Prostate gland (tissue), 2 donors: ENCODE measurements around the gene BTG1. TPM values are rescaled to one million over a fixed set of nuclear protein-coding genes. Genes with fewer than 3 reads are reported as not detected.

Experiments
- DNase-seq: peaks from one replicate; pipeline ENCODE4 v3.0.0-alpha.2; 2019; ENCODE audit warnings: low spot score
- H3K27ac ChIP-seq, 2 donors: fragments of 200-600 bp; sonication (generic); 2 replicates each; pipeline ENCODE4 v1.5.1; 2017 to 2019
- H3K27me3 ChIP-seq: fragments of 200-600 bp; sonication (generic); replicated peaks from 2 replicates; pipeline ENCODE4 v1.5.1; 2019; ENCODE audit not compliant: insufficient read depth
- H3K36me3 ChIP-seq, 2 donors: fragments of 200-600 bp; sonication (generic); 1 replicate in 1 of 2; 2 replicates in 1 of 2; pipeline versions ENCODE4 v1.5.1 to v1.8.1; 2017 to 2019
- H3K4me1 ChIP-seq: fragments of 200-600 bp; sonication (generic); replicated peaks from 2 replicates; pipeline ENCODE4 v1.5.1; 2019
- H3K4me3 ChIP-seq, 2 donors: fragments of 200-600 bp; sonication (generic); 2 replicates each; pipeline ENCODE4 v1.5.1; 2017 to 2019
- H3K9me3 ChIP-seq: fragments of 200-600 bp; sonication (generic); 2 replicates; pipeline ENCODE4 v1.5.1; 2017
- CTCF ChIP-seq, 4 experiments: fragments of 200-600 bp in 2 of 4; fragments of 450-650 bp in 2 of 4; sonication (generic) in 2 of 4; IDR thresholded peaks; 1 replicate in 3 of 4; 2 replicates in 1 of 4; pipeline ENCODE4 v1.5.1; 2016 to 2019; ENCODE audit warnings: antibody characterized with exemption in 4 of 4, mild to moderate bottlenecking in 2 of 4, moderate library complexity in 2 of 4
- POLR2A ChIP-seq: fragments of 450-650 bp; IDR thresholded peaks from one replicate; pipeline ENCODE4 v1.6.1; 2016; ENCODE audit warnings: antibody characterized with exemption, mild to moderate bottlenecking
- POLR2AphosphoS5 ChIP-seq: sonication (generic); formaldehyde crosslinking; IDR thresholded peaks from one replicate; pipeline ENCODE4 v1.6.1; 2017; ENCODE audit warnings: antibody characterized with exemption
- WGBS: methylation state at CpG from one replicate; pipeline ENCODE4 v1.1.5; 2018; 5-methylcytosine and 5-hydroxymethylcytosine counted together
- intact Hi-C: fragments of 100-400 bp; cut with DNase I; formaldehyde crosslinking; loops from one replicate; pipeline ENCODE4 v1.14.2; 2022
- total RNA-seq, 2 donors: library from RNA; depleted of rRNA; stranded (reverse); fragments of >200 nt; gene quantifications; one replicate each; pipeline ENCODE4 v1.1.0, GENCODE V29; 2016

BTG1 gene
- total RNA-seq, 2 donors from 2014 or later: 52.7 to 56.9 TPM

GRCh38 chr12:92191061-92191460, 45.4 kb upstream of the BTG1 start:
- Histone ChIP-seq H3K4me1 (no peaks in the 10 kb centered on the region), H3K36me3 (no peaks in the 10 kb centered on the region), H3K9me3 (no peaks in the 10 kb centered on the region), H3K4me3 (no peak overlapping the region), H3K27me3 (no peaks in the 10 kb centered on the region), H3K27ac (no peak overlapping the region)
- 54% methylated on average over 3 of the region's 3 CpGs for WGBS
- DNase-seq: no peak
- intact Hi-C loops: no loop called here
- TF ChIP-seq CTCF (IDR thresholded peaks at IDR 0.05): no peak
- no peak for TF ChIP-seq POLR2A
- TF ChIP-seq POLR2AphosphoS5: no peak

- Histone ChIP-seq H3K27ac (no peak overlapping the region), H3K4me3 (no peak overlapping the region), H3K9me3 (no peaks in the 10 kb centered on the region), H3K4me1 (no peaks in the 10 kb centered on the region), H3K36me3 (no peaks in the 10 kb centered on the region), H3K27me3 (no peaks in the 10 kb centered on the region)
- WGBS: 92% methylated on average over 7 of the region's 7 CpGs
- DNase-seq: no peak
- TF ChIP-seq POLR2AphosphoS5: no peak
- TF ChIP-seq CTCF (IDR thresholded peaks at IDR 0.05): no peak
- TF ChIP-seq POLR2A: no peak
- intact Hi-C loops: no loop called here
These were observed 43.0 kb upstream of the BTG1 start for GRCh38 chr12:92188517-92189188.

GRCh38 chr12:92186038-92186470, 40.4 kb upstream of the BTG1 start:
- 81% methylated on average over 2 of the region's 2 CpGs for WGBS
- intact Hi-C loops: no loop called here
- no peak for DNase-seq

GRCh38 chr12:92185052-92185451, 39.4 kb upstream of the BTG1 start:
- no peak overlapping the region for H3K4me3 ChIP-seq
- H3K36me3 ChIP-seq: no peaks in the 10 kb centered on the region
- TF ChIP-seq POLR2AphosphoS5: no peak
- TF ChIP-seq CTCF (IDR thresholded peaks at IDR 0.05): no peak
- TF ChIP-seq POLR2A: no peak
- intact Hi-C loops: no loop called here
- no peak overlapping the region for H3K27ac ChIP-seq
- H3K9me3 ChIP-seq: no peaks in the 10 kb centered on the region
- H3K27me3 ChIP-seq: no peaks in the 10 kb centered on the region
- H3K4me1 ChIP-seq: no peaks in the 10 kb centered on the region
- no peak for DNase-seq

More at GRCh38 chr12:92186038-92186470, 40.4 kb upstream of the BTG1 start:
- no peaks in the 10 kb centered on the region for H3K4me1 ChIP-seq
- H3K27me3 ChIP-seq: no peaks in the 10 kb centered on the region
- no peak overlapping the region for H3K4me3 ChIP-seq
- H3K27ac ChIP-seq: no peak overlapping the region
- no peak for TF ChIP-seq POLR2A
- TF ChIP-seq CTCF (IDR thresholded peaks at IDR 0.05): no peak
- TF ChIP-seq POLR2AphosphoS5: no peak
- no peaks in the 10 kb centered on the region for H3K36me3 ChIP-seq
- H3K9me3 ChIP-seq: no peaks in the 10 kb centered on the region

GRCh38 chr12:92183575-92183974, 37.9 kb upstream of the BTG1 start:
- Histone ChIP-seq H3K9me3 (no peaks in the 10 kb centered on the region), H3K36me3 (no peaks in the 10 kb centered on the region), H3K4me1 (no peaks in the 10 kb centered on the region), H3K27me3 (no peaks in the 10 kb centered on the region), H3K27ac (no peak overlapping the region), H3K4me3 (no peak overlapping the region)
- no peak for TF ChIP-seq POLR2A
- TF ChIP-seq CTCF (IDR thresholded peaks at IDR 0.05): no peak
- TF ChIP-seq POLR2AphosphoS5: no peak
- 81% methylated on average over 2 of the region's 2 CpGs for WGBS
- no peak for DNase-seq
- intact Hi-C loops: no loop called here
